Psoas muscle (tissue), 8 donors: ENCODE measurements around the gene CAVIN3. TPM values are rescaled to one million over a fixed set of nuclear protein-coding genes. Genes with fewer than 3 reads are reported as not detected.

Experiments used
- ATAC-seq, 4 donors: fragments of 200-7000 bp; cut with Tn5 transposase; one replicate each; pipeline ENCODE4 v1.9.1; 2020; ENCODE audit warnings: moderate library complexity in 3 of 4, mild to moderate bottlenecking in 2 of 4
- DNase-seq, 2 donors: peaks; one replicate each; pipeline ENCODE4 v3.0.0-alpha.2; 2020
- H3K27ac ChIP-seq: fragments of 200-600 bp; one replicate; pipeline ENCODE4 v1.8.0; 2022
- H3K27me3 ChIP-seq, 3 donors: fragments of 200-600 bp in 1 of 3; one replicate each; pipeline versions ENCODE4 v1.6.1 to v1.8.0; 2013 to 2022; ENCODE audit warnings: low read length in 2 of 3, mild to moderate bottlenecking in 2 of 3, moderate library complexity in 1 of 3; ENCODE audit not compliant: insufficient read depth in 3 of 3
- H3K36me3 ChIP-seq, 2 donors: fragments of 200-600 bp in 1 of 2; one replicate each; pipeline versions ENCODE4 v1.6.1 to v1.8.0; 2013 to 2022; ENCODE audit warnings: low read depth in 1 of 2, mild to moderate bottlenecking in 1 of 2, moderate library complexity in 1 of 2; ENCODE audit not compliant: insufficient read depth in 1 of 2
- H3K4me1 ChIP-seq: fragments of 200-600 bp; one replicate; pipeline ENCODE4 v1.8.0; 2022
- H3K4me3 ChIP-seq: fragments of 200-600 bp; one replicate; pipeline ENCODE4 v1.8.0; 2022; ENCODE audit warnings: mild to moderate bottlenecking
- H3K9me3 ChIP-seq: fragments of 200-600 bp; one replicate; pipeline ENCODE4 v1.8.0; 2022
- CTCF ChIP-seq: fragments of 200-600 bp; IDR thresholded peaks from one replicate; pipeline ENCODE4 v1.8.0; 2022; ENCODE audit warnings: antibody characterized with exemption
- WGBS, 3 donors: extraction: QIAGEN DNeasy Blood & Tissue Kit; methylation state at CpG; one replicate each; pipeline versions ENCODE4 v1.1.6 to v1.1.7; 2013; 5-methylcytosine and 5-hydroxymethylcytosine counted together
- intact Hi-C, 2 donors: fragments of 100-400 bp; cut with DNase I; formaldehyde crosslinking; loops; one replicate each; pipeline versions ENCODE4 v1.11.0 to v1.14.2; 2022
- polyA plus RNA-seq, 3 donors: library from polyadenylated mRNA; stranded (reverse); fragments of 200-250 nt; gene quantifications; one replicate each; pipeline ENCODE4 v1.2.3, GENCODE V29; 2013
- total RNA-seq, 4 donors: library from RNA; stranded (reverse); fragmentation: NEBNext Ultra II Directional in 2 of 4; extraction: Animal tissue kit (Norgen Biotek cat#: 25700) in 2 of 4; gene quantifications; one replicate each; pipeline versions ENCODE4 v1.2.1 to v1.2.4, GENCODE V29; 2021 to 2023
- donor health status: healthy with polysubstance abuse.
- donor health status: DM: no; HTN: no; CAD: no; lungs with moderate emphysema.
- donor health status: Bipolar disorder and iron deficiency.
- donor health status: healthy.
- donor health status: DM: yes; HTN: yes; CAD: no.
- donor health status: DM: no; HTN: no; CAD: no.
- donor health status: DM: no; HTN: no; CAD: no.
- donor health status: DM: yes; HTN: yes; CAD: no.

CAVIN3 gene
- total and polyA plus RNA-seq, 7 donors, result 14.2 to 25.5 (median 21.5) TPM

GRCh38 chr11:6360183-6360582 is 39.9 kb upstream of the CAVIN3 start:
- ATAC-seq, result no peak
- Histone ChIP-seq H3K27me3 (no peaks in the 10 kb centered on the region), H3K36me3 (no peaks in the 10 kb centered on the region), H3K4me3 (no peak overlapping the region), H3K27ac (no peak overlapping the region), H3K9me3 (no peaks in the 10 kb centered on the region), H3K4me1 (peaks cover 12% of the 10 kb centered on the region)
- intact Hi-C loops, result loop anchor here in 1 of 2 donors (5.0 to 10.0 kb wide), 2 partner anchors 63 to 1235 kb away; no protein-coding TSS in a partner anchor
- 48 to 63% (median 49%) methylated on average over 3 of the region's 3 CpGs for WGBS, 3 donors
- TF ChIP-seq CTCF, result no peak
- no peak for DNase-seq

GRCh38 chr11:6357222-6357621 is 36.9 kb upstream of the CAVIN3 start:
- peak; percentile 44 to 76 (median 65) for ATAC-seq
- no peak for TF ChIP-seq CTCF
- no peaks in the 10 kb centered on the region for H3K36me3 ChIP-seq
- intact Hi-C loops, result loop anchor here in 1 of 2 donors (10.0 kb wide), 1 partner anchor 102 kb away; the partner anchor contains the start of gene CCKBR
- H3K9me3 ChIP-seq, result no peaks in the 10 kb centered on the region
- no peaks in the 10 kb centered on the region for H3K27me3 ChIP-seq
- H3K4me1 ChIP-seq, result peaks cover 3% of the 10 kb centered on the region
- DNase-seq, result peak; percentile 57 to 69
- peak overlapping the region; percentile 2 for H3K27ac ChIP-seq
- no peak overlapping the region for H3K4me3 ChIP-seq
- WGBS, 3 donors, result 41 to 44% (median 43%) methylated on average over 9 of the region's 9 CpGs

- Histone ChIP-seq H3K27me3 (no peaks in the 10 kb centered on the region), H3K9me3 (no peaks in the 10 kb centered on the region), H3K4me3 (no peak overlapping the region), H3K36me3 (no peaks in the 10 kb centered on the region), H3K27ac (no peak overlapping the region), H3K4me1 (no peaks in the 10 kb centered on the region)
- no peak for ATAC-seq
- TF ChIP-seq CTCF, result no peak
- 75 to 81% (median 77%) methylated on average over 4 of the region's 4 CpGs for WGBS, 3 donors
- no peak for DNase-seq
- intact Hi-C loops, result loop anchor here in 1 of 2 donors (10.0 kb wide), 1 partner anchor 102 kb away; the partner anchor contains the start of gene CCKBR
These were observed 36.3 kb upstream of the CAVIN3 start for GRCh38 chr11:6356503-6357055.

GRCh38 chr11:6354651-6355485 is 34.6 kb upstream of the CAVIN3 start:
- no peak overlapping the region for H3K27ac ChIP-seq
- no peaks in the 10 kb centered on the region for H3K4me1 ChIP-seq
- intact Hi-C loops, result loop anchor here (5.0 to 10.0 kb wide), 3 partner anchors 38 to 333 kb away; partner anchors contain the start of gene CCKBR (in 1 of the 2)
- no peaks in the 10 kb centered on the region for H3K36me3 ChIP-seq
- DNase-seq (no peak), ATAC-seq (no peak)
- H3K9me3 ChIP-seq, result no peaks in the 10 kb centered on the region
- H3K4me3 ChIP-seq, result no peak overlapping the region
- WGBS, 3 donors, result 89 to 93% (median 93%) methylated on average over 4 of the region's 4 CpGs
- TF ChIP-seq CTCF, result no peak
- no peaks in the 10 kb centered on the region for H3K27me3 ChIP-seq
